ENCODE data around the gene HIGD1B.

DNA sequence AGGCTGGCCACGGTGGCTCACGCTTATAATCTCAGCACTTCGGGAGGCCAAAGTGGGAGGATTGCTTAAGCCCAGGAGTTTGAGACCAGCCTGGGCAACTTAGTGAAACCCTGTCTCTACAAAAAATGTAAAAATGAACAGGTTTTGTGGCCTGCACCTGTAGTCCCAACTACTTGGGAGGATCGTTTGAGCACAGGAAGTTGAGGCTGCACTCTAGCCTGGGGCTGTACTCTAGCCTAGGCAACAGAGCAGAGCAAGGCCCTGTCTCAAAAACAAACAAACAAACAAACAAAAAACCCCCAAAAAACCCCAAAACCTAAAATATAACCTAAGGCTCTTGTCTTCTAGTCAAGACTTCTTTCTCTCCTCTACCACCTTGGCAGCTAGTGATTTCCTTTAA lies 7.4 kb upstream of the HIGD1B start:
- TF ChIP-seq EP300 (IDR thresholded peaks at IDR 0.05) = no peak
- TF ChIP-seq, protein P1, sequence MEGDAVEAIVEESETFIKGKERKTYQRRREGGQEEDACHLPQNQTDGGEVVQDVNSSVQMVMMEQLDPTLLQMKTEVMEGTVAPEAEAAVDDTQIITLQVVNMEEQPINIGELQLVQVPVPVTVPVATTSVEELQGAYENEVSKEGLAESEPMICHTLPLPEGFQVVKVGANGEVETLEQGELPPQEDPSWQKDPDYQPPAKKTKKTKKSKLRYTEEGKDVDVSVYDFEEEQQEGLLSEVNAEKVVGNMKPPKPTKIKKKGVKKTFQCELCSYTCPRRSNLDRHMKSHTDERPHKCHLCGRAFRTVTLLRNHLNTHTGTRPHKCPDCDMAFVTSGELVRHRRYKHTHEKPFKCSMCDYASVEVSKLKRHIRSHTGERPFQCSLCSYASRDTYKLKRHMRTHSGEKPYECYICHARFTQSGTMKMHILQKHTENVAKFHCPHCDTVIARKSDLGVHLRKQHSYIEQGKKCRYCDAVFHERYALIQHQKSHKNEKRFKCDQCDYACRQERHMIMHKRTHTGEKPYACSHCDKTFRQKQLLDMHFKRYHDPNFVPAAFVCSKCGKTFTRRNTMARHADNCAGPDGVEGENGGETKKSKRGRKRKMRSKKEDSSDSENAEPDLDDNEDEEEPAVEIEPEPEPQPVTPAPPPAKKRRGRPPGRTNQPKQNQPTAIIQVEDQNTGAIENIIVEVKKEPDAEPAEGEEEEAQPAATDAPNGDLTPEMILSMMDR (IDR thresholded peaks at IDR 0.05) = no peak
- TF ChIP-seq POLR2A (IDR thresholded peaks at IDR 0.05) = no peak

All from ovary (tissue), 3 donors.